NCI-H1092 (cell line): ENCODE results near the gene TMEM240.
"Not testable (repeated sequence)": the region's sequence is repeated elsewhere in the genome, so short reads cannot be mapped to it uniquely, and the experiment has no call there.

ENCODE experiments used
- DNase-seq: peaks from one replicate; lab custom pipeline; 2025; lab: John Stamatoyannopoulos, UW

TMEM240 gene

DNA sequence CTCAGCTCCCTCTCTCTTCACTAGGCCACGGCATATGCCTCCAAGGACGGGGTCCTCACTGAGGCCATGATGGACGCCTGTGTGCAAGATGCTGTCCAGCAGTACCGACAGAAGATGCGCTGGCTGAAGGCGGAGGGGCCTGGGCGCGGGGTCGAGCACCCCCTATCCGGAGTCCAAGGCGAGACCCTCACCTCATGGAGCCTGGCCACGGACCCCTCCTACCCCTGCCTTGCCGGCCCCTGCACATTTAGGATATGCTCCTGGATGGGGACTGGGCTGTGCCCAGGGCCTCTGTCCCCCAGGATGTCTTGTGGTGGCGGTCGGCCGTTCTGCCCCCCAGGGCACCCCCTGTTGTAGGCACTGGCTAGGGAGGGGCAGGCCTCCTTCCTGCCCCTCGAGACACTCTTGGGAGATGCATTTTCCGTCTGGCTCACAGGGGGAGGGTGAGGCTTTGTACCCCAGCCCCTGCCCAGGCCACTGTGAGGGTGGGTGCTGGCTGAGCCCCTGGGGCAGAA is 44.9 kb downstream of the TMEM240 start:
- not testable (repeated sequence) for DNase-seq

DNA sequence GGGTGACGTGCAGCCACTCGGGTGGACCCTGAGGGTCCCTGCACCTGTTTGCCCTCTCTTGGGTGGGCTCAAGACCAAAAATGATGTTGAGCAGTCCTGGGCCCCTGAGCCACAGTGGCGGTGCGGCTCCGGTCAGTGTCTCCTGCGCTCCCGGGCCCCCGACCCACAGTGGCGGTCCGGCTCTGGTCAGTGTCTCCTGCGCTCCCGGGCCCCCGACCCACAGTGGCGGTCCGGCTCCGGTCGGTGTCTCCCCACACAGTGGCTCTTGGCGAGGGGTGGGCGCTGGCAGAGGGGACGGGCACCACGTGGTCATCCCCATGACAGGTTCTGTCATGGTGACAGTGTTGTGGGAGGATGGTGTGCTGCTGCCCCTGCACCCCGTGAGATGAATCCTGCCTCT is 46.1 kb downstream of the TMEM240 start:
- not testable (repeated sequence) for DNase-seq

DNA sequence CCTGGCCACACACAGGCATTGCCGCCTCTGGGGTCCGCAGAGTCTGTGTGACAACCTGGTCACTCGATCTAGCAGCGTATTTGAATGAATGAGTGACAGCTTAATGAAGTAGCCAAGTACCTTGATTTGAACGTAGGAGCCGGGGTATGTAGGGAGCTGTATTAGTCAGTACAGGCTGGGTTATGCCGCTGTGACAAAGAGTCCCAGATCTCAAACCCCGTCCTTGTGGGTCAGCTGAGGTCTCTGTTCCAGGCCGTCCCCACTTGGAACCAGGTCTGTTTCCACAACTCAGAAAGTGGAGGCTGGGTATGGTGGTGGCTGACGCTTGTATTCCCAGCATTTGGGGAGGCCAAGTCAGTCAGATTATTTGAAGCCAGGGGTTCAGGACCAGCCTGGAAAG is 48.8 kb downstream of the TMEM240 start:
- no peak for DNase-seq

DNA sequence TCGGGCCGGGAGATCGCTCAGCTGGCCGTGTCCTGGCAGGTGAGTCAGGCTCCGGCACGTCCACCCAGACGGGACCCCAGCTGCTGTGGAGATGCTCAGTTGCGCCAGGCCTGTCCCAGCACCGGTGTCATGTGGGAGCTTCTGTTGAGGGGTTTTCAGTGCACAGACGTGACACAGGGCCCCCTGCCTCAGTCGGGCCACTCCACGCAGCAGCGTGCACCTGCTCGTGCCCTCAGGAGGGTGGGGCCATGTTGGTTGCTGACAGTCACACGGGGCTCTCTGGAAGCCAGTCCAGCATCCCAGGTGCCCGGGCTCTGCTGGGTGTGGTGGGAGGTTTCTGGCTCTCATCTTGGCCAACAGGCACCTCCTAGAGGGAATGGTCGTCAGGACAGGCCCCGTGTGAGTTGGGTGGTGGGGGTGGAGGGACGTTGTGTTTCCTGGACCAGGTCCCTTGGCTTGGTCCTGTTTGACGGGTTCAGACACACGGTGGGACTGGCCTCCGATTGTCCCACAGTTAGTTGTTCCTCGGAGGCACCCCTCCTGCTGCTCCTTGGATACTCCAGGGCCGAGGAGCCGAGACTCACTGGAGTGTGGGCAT is 49.7 kb downstream of the TMEM240 start:
- no peak for DNase-seq

DNA sequence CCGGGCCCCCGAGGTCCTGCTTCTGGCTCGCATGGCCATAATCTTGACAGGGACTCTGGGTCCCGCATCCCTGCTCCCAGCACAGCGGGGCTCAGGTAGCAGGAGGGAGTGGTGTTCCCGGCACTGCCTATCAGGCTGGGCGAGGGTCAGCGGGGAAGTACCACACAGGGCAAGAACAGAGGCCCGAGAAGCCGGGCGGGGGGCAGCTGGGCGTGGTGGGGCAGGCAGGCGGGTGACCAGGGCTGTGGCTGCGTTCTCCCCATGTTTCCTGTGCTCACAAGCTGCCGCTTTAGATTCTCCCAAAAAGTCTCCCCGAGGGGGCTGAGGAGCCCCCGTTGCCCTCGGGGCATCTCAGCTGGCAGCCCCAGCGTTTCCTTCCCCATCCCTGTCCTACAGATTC is 50.6 kb downstream of the TMEM240 start:
- DNase-seq, result no peak

DNA sequence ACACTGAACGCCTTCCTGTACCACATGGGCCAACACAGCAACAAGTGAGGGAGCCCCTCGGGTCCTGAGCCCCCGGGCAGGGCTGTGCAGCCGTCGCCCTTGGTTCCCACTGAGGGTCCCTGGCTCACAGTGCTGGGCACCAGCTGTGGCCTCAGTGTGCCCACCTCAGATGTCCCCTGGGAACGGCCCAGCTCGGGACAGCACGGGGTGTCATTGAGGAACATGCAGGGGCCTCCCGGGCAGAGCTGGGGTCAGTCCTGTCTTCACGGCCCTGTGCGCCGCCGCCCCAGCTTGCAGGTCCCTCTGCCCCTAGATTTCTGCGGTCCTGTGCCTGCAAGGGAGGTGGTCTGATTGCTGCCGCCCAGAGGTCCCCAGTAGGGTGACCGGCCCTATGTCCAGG is 51.2 kb downstream of the TMEM240 start:
- DNase-seq, result no peak

DNA sequence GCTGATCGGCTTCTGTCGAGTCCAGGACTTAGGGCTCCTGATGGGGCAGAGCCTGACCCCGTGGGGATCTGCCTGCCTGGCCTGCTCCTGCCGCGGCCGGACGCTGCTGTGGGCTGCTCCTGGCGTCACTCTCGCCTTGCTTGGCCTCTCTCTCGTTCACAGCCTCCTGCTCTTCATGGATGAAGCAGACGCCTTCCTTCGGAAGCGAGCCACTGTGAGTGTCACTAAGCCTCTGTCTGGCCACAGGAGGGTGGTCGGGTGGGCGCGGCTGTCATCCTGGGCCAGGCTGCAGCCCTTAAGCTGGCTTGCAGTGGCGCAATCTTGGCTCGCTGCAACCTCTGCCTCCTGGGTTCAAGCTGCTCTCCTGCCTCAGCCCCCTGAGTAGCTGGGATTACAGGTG is 52.7 kb downstream of the TMEM240 start:
- no peak for DNase-seq

DNA sequence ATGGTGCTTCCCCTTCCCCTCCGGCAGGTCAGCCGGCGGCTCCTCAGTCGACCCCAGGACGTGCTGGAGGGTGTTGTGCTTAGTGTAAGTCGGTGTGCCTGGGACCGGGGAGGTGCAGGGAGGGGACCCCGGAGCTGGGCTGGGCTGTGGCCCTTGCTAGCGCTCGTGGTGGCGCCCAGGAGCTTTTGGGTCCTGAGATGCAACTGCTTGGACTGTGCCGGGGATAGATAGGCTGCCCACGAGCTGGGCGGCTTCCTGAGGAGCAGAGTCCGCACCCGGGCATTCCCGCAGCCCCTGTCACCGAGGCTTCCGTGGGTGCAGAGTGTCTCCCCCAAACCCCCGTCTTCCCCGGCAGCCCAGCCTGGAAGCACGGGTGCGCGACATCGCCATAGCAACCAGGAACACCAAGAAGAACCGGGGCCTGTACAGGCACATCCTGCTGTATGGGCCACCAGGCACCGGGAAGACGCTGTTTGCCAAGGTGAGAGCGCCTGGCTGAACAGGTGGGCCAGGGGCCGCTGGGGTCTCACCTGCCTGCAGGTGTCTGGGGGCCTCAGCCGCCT is 54.6 kb downstream of the TMEM240 start:
- not testable (repeated sequence) for DNase-seq

DNA sequence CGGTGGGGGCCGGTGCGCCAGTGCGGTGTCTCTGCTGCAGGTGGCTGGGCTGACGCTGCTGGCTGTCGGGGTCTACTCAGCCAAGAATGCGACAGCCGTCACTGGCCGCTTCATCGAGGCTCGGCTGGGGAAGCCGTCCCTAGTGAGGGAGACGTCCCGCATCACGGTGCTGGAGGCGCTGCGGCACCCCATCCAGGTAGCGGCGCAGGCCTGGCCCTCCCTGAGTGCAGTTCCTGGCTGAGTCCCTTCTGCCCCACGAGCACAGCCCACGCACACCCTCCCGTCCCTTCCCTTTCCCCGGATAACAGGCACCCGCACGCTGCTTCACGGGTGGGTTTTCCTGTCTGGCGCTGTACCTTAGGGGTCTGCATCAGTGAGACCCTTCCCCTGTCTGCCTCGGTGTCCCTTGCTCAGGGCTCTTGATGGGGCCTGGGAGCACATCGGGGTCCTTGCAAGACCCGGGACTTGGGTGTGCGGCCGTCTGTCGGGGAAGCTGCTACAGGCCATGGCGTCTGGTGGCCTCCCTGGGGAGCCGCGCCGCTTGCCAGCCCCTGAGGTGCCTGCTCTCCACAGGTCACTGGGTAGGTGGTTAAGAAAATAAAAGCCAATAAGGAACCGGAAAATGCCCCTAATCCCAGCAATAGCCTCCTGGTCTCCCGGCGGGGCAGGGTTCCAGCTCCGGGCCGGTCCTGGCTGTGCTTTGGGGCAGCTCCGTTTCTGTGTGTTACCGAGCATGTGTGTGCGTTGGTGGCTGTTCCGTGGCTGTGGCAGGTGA is 55.3 kb downstream of the TMEM240 start:
- DNase-seq, result not testable (repeated sequence)
